AG04449 (cell line): ENCODE measurements around the gene SSR3.

Experiments used
- CTCF ChIA-PET: fragments of 350-600 bp; formaldehyde crosslinking; extraction: SDS; loops from one replicate; lab custom pipeline; 2021; ENCODE audit warnings: antibody characterized with exemption; lab: Yijun Ruan, JAX
- POLR2A ChIA-PET: fragments of 400-600, 350-600 bp; formaldehyde crosslinking; extraction: SDS; loops from one replicate; lab custom pipeline; 2020; ENCODE audit warnings: antibody characterized with exemption, inconsistent platforms; lab: Yijun Ruan, JAX
- DNase-seq: peaks from one replicate; pipeline ENCODE4 v3.0.0-alpha.2; 2010; ENCODE audit warnings: low read depth, low spot score
- H3K4me3 ChIP-seq: 2 replicates; pipeline ENCODE4 v1.5.1; 2011; ENCODE audit warnings: low read depth, mild to moderate bottlenecking, control low read depth, low read length
- TF ChIP-seq, protein P1 (sequence below): IDR thresholded peaks from one replicate; pipeline ENCODE4 v1.5.1; 2011; ENCODE audit warnings: mild to moderate bottlenecking, moderate library complexity, low read length, control low read depth, inconsistent platforms; ENCODE audit not compliant: insufficient read depth; ENCODE audit errors: missing control alignments

Gene SSR3

GRCh38 chr3:156548041-156548687 lies 6.8 kb downstream of the SSR3 start:
- no peak for DNase-seq
- CTCF ChIA-PET, result interaction anchor here (1.2 to 13.3 kb wide), 6 partner anchors 9 to 589 kb away, joined by 4 to 121 read pairs (median 10); no protein-coding TSS in a partner anchor
- TF ChIP-seq, protein P1, sequence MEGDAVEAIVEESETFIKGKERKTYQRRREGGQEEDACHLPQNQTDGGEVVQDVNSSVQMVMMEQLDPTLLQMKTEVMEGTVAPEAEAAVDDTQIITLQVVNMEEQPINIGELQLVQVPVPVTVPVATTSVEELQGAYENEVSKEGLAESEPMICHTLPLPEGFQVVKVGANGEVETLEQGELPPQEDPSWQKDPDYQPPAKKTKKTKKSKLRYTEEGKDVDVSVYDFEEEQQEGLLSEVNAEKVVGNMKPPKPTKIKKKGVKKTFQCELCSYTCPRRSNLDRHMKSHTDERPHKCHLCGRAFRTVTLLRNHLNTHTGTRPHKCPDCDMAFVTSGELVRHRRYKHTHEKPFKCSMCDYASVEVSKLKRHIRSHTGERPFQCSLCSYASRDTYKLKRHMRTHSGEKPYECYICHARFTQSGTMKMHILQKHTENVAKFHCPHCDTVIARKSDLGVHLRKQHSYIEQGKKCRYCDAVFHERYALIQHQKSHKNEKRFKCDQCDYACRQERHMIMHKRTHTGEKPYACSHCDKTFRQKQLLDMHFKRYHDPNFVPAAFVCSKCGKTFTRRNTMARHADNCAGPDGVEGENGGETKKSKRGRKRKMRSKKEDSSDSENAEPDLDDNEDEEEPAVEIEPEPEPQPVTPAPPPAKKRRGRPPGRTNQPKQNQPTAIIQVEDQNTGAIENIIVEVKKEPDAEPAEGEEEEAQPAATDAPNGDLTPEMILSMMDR, result no peak
- H3K4me3 ChIP-seq, result no peak overlapping the region
- POLR2A ChIA-PET, result interaction anchor here (1.7 to 2.0 kb wide), 2 partner anchors 11 to 126 kb away, joined by 5 read pairs; partner anchors contain the start of gene TIPARP

GRCh38 chr3:156547637-156548036 lies 7.3 kb downstream of the SSR3 start:
- DNase-seq, result no peak
- ChIA-PET CTCF (interaction anchor here (1.2 to 13.3 kb wide), 6 partner anchors 9 to 590 kb away, joined by 4 to 121 read pairs (median 10); no protein-coding TSS in a partner anchor), POLR2A (interaction anchor here (1.7 to 2.0 kb wide), 2 partner anchors 11 to 127 kb away, joined by 5 read pairs; partner anchors contain the start of gene TIPARP)
- H3K4me3 ChIP-seq, result no peak overlapping the region
- TF ChIP-seq, protein P1, result no peak

DNA sequence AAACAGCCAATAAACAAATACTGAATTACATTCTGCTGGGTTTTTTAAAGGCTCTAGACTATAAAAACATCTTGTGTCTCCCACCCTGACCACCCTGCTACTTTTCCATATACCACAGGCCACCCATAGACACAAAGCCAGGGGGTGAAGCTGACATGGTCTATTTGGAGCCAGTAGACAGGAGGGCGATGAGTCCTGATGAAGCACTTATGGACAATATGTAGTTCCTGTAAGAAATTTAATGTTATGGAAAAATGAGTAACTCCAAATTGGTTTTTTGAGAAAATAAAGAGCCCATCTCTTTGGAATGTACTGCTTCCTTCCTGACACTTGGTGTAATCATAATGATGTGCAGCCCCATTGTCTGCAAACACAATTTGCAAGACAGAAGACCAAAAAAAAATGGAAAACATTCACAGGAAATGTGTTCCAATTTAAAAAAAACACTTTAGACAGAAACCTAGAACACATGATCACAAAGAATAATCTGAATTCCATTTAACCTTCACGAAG lies 11.8 kb downstream of the SSR3 start:
- DNase-seq, result no peak
- H3K4me3 ChIP-seq, result no peak overlapping the region
- TF ChIP-seq, protein P1, result no peak
- ChIA-PET CTCF (interaction anchor here (0.7 to 13.3 kb wide), 19 partner anchors 8 to 595 kb away, joined by 3 to 121 read pairs (median 5); partner anchors contain the start of gene SSR3), POLR2A (interaction anchor here (1.6 kb wide), 1 partner anchor 8 kb away, joined by 4 read pairs; no protein-coding TSS in a partner anchor)

DNA sequence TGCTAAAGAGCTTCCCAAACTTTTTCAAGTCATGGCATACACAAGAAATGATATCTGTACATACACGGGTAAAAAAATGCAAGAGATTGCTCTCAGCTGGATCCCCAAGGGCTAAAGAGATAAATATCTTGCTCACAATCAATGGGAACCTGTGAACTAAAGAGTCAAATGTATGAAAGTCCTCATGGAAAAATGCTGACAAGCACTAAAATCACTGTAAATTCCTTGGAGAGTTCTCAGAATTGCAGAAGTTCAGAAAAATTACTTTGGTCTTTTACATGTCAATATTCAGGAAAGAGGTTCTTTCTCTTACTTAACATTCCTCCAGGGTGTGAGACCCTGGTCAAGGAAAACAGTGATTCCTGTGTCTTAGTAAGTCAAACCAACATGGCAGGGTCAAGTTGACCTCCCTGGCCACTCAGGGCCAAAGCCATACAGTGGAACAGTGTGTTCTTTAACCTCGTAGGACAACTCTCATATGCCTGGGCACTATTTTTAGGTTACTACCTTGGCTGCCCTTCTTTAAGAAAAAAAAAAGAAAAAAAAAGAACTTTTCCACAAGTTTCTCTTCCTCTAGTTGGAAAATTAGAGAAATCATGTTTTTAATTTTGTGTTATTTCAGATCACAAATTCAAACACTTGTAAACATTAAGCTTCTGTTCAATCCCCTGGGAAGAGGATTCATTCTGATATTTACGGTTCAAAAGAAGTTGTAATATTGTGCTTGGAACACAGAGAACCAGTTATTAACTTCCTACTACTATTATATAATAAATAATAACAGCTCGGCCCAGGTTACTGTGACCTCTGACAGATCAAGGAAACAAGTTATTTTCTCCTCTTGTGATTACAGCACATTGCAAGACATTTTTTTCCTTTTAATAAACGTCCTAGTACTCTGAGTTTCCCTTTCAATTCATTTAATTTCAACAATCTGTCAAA lies 12.5 kb downstream of the SSR3 start:
- CTCF ChIA-PET, result interaction anchor here (0.7 to 13.3 kb wide), 16 partner anchors 10 to 596 kb away, joined by 3 to 121 read pairs (median 4); partner anchors contain the start of gene SSR3
- no peak overlapping the region for H3K4me3 ChIP-seq
- TF ChIP-seq, protein P1, result no peak
- DNase-seq, result no peak
- POLR2A ChIA-PET, result no interaction called here

DNA sequence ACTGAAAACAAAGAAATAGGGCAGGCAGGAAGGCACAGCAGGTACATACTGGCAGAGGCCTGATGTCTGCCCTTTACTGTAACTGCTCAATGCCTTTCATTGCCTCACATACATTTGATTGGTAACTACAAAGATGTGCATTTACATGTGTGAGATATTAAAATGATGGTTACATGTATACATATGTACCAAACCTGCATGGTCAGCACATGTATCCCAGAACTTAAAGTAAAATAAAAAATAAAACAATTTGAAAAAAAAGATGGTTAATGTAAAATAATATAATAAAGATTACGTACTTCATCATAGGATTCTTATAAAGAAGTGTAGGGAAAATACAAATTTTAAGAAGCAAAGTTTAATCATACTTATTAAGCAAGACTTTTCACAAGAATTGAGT lies 15.1 kb downstream of the SSR3 start:
- CTCF ChIA-PET, result interaction anchor here (1.6 to 13.3 kb wide), 3 partner anchors 13 to 542 kb away, joined by 4 to 121 read pairs (median 52); partner anchors contain the start of gene SSR3
- TF ChIP-seq, protein P1, result no peak

More for the DNA sequence above, 15.1 kb downstream of the SSR3 start:
- no peak for DNase-seq
- POLR2A ChIA-PET, result no interaction called here
- no peak overlapping the region for H3K4me3 ChIP-seq
